ENCODE results near the gene PARG.
"Not testable (repeated sequence)": the region's sequence is repeated elsewhere in the genome, so short reads cannot be mapped to it uniquely, and the experiment has no call there.

PARG gene
- total RNA-seq, result 51.5 to 69.3 (median 61.0) reads per million in 4 experiments

DNA sequence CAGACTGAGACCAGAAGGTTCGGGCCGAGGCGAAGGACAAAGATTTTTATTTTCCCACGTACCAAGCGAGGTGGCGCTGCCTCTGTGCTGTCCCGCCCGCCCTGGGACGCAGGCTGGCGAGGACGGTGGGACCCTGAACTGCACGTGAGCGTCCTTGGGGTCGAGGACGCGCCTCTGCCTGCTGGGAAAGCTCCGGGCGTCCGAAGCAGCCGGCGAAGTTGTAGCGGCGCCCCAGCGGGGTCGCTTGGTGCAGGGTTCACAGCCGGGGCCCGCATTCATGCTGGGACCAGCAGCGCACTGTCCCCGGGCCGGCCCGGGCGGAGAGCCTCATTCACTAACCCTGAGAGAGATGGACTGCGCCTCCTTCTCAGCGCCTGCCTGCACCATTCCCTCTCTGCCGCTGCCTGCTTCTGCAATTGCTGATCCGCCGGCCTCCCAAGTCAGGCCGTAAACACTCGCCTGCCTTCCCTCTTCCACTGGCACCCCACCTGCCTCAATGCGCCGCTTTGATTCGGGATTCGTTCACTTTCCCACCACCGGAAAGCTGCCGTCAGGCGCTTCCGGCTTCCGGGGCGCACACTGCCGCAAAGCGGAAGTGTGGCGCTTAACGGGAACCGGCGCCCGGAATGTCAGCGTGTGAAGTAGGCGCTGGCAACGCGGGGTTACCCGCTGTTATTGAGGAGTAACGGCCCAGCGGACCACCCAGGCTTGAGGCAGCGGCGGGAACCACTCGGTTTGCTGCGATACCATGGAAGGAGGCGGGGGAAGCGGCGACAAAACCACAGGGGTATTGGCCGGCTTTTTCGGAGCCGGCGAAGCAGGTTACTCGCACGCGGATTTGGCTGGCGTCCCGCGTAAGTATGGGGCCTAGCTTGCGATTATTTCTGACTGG lies at the start of gene PARG, which contains the start of gene TIMM23B:
PARG (minus strand) TSS at position 581 of the 892 bp plus-strand sequence; CDS start at position 279, 302 bp downstream.
TIMM23B (plus strand) TSS at position 607 of the 892 bp plus-strand sequence; CDS start at position 749, 142 bp downstream.
- peak; percentile 72 for DNase-seq

DNA sequence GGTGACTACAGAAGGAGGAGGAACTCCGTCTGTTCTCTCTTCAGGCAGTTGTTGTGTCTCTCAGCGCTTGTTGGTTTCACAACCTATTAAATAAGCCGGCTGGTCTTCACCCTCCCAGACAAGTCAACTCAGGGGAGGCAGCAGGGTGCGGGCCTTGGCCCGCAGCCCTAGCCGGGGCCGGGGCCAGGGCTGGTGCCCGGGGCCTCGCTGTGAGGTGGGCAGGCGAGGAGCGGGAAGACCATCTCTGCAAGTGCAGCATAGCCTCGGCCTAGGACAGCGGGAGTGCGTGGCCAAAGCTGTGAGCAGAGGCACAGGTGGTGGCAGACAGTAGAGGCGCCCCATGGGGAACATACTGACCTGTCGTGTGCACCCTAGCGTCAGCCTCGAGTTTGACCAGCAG lies 46.5 kb upstream of the PARG start, which contains the start of gene AGAP6:
AGAP6 (plus strand) TSS at position 31 of the 400 bp plus-strand sequence; CDS start at position 341, 310 bp downstream.
- not testable (repeated sequence) for DNase-seq

DNA sequence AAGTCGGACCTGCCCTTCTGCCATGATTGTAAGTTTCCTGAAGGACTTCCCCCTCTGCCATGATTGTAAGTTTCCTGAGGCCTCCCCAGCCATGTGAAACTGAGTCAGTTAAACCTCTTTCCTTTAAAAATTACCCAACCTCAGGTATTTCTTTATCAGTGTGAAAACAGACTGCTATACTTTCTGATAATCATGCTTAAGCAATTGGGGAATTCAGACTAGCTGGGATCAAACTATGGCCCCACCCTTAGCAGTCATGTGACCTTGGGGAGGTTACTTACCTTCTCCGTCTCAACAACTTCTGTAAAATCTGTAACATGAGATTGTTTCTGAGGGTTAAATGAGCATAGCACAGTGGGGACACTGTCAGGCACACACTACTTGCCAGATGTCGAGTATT lies 45.4 kb upstream of the PARG start:
- DNase-seq, result not testable (repeated sequence)

DNA sequence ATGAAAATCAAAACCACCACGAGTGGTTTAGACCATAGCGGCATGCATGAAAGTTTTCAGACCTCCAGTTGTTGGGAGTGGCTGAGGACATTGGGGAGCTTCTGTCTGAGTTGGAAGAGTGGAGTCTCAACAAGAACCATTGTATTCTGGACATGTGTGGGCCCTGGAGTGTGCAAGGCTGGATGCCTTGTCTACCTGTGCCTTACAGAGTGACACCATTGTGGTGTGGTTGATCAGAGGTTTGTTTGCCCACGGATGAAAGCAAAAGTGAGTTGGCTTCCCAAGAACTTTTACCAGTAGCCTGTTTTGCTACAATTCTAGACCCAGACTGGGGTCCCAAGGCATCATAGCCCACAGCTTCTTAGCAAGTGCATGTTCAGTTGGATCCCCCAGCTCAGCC lies 35.9 kb upstream of the PARG start:
- not testable (repeated sequence) for DNase-seq

DNA sequence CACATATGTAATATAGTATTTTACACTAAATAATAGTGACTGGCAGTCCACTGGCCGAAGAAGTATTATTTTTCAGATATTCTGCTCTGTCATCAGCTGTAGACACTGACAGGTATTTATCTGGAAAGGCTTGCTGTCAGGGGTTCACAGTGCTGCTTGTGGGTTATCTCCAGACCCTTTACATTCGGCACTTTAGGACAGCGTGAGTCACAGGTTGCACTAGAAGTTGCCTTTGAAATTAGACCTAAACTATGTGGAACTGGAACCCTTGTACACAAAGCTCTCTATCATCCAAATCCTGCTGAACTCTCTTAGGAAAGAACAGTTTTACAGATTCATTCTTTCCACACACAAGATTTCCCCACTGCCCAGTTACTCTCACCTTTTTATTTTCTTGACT lies 30.3 kb upstream of the PARG start:
- DNase-seq, result not testable (repeated sequence)

DNA sequence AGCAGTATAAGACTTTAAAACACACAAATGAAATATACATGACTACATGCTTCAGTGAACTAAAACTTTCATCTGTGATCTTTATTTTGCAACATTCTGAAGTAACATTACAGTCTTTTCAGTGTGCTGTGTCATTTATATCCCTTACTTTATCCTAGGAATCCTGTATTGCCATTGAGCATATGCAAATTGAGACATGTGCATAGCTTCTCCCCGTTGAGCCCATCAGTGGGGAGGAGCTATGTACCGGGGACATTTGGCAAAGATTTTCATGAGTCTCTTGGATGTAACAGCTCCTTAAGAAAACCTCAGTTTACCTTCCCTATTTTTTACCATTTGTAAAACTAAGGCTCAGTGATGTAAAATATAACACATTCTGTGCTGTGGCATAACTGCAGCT lies 29.6 kb upstream of the PARG start:
- DNase-seq, result not testable (repeated sequence)

DNA sequence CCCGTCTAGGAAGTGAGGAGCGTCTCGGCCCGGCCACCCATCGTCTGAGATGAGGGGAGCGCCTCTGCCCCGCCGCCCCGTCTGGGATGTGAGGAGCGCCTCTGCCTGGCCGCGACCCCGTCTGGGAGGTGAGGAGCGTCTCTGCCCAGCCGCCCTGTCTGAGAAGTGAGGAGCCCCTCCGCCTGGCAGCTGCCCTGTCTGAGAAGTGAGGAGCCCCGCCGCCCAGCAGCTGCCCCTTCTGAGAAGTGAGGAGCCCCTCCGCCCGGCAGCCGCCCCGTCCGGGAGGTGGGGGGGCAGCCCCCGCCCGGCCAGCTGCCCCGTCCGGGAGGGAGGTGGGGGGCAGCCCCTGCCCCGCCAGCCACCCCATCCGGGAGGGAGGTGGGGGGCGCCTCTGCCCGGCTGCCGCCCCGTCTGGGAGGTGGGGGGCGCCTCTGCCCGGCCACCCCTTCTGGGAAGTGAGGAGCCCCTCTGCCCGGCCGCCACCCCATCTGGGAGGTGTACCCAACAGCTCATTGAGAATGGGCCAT lies 28.6 kb upstream of the PARG start:
- not testable (repeated sequence) for DNase-seq

DNA sequence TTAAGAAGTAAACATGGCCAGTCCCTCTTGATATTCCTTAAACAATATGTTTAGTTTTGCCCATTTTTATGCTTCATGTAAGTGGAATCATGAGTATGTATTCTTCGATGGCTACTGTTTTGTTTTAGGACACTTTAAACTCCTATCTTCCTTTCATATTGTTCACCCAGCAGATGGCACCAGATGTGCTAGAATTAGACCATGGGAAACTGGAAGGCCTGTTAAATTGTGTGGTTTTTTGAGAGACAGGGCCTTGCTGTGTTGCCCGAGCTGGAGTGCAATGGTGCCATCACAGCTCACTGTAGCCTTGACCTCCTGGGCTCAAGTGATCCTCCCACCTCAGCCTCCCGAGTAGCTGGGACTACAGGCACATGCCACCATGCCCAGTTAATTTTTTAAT lies 11.3 kb upstream of the PARG start:
- not testable (repeated sequence) for DNase-seq

DNA sequence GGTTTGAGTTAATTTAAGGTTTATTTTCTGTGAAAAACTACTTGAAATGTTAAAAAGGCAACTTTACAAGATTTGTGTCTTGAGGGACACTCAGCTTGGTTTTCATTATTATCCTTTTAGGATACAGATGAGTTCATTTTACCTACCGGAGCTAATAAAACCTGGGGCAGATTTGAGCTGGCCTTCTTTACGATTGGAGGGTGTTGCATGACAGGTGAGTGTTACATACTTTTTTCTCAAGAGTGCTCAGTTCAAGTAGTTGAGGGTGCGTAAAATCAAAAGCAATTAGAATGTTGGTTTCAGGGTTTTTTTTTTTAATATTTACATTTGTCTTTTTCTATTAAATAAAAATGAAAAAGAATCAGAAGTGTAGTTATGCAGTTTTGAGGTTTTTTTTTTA lies 10.2 kb upstream of the PARG start:
- not testable (repeated sequence) for DNase-seq

DNA sequence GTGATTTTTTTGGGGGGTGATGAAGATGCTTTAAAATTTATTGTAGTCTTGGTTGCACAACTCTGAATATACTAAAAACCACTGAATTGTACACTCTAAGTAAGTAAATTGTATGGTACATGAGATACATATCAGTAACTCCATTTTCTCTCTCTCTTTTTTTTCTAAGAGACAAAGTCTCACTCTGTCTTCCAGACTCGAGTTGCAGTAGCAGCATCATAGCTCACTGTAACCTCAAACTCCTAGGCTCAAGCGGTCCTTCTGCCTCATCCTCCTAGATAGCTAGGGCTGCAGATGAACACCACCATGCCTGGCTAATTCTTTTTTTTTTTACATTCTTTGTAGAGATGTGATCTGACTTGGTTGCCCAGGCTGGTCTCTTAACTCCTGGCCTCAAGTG lies 6.9 kb upstream of the PARG start:
- DNase-seq, result not testable (repeated sequence)

DNA sequence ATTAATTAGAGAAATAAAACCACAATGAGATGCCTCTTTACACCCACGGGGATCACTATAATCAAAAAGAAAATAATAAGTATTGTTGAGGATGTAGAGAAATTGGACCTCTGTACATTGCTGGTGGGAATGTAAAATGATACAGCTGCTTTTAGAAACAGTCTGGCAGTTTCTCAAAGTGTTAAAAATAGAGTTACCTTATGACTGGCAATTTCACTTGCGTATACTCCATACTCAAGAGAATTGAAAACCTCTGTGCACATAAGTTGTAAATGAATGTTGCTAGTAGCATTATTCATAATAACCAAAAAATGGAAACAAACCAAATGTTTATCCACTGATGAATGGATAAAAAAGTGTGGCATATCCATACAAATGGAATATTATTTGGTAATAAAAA lies 6.3 kb upstream of the PARG start:
- not testable (repeated sequence) for DNase-seq

DNA sequence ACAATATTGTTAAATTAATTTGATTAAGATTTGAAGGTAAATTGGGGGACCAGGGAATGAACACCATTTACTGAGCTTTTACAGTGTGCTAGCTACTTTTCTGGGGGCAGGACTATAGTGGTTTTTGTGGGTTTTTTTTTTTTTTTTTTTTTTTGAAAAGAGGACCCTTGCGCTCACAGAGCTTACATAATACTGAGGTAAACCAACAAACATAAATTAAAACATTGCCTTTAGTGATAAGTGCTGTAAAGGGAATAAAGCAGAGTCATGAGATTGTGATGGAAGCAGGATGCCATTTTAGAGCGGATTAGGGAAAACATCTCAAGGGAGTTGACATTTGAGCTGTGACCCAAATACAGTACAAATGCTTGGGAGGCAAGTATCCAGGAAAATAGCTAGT lies 1.8 kb upstream of the PARG start:
- DNase-seq, result not testable (repeated sequence)

DNA sequence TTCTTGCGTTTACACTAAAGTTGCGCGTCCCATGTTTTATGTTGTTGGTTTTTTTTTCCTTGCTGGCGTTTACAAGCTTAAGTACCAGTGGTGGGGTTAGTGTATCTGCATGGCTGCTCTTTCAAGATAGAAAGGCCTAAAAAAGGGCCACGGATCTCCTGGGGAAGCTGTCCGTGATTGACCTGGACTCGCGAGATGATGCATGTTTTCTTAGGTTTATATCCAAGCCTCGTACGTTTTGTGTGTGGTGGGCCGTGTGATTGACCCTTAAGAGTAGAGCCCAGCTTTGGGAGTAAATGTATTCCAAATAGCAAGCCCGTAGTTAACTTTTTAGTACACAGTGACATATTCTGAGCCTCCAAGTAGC lies 495 bp upstream of the PARG start:
- DNase-seq, result not testable (repeated sequence)

DNA sequence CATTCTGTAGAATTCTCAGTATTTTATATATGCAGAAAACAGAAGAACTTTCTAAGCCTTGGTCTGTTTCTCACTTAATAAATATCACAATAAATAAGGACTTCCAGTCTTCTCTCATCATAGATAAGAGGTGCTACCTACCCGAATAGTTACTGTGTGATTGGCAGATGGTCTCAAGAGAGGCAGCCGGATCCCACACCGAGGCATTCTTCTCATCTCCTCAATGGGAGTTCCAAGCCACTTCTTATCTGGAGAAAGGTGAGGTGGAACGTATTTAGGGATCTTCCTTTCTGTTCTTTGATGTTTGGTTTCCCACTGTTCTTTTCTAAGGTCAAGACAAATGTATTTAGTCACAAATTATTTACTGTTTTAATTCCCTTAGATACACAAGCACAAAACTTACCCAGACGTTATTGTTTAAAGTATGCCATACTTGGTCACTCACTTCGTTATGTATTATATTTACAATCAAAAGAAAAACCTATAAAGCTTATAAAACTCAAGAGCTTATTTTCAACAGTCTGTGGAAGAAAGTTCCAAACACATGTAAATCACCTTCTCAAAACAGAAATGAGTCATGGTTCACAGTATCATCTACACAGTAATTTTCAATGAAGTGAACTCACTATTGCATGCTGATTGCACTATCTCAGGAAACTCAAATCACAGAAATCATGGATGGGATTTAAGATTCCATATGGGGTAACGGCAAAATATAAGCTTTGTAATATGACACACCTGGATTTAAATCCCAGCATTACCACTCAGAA lies 9.7 kb downstream of the PARG start:
- DNase-seq, result not testable (repeated sequence)

DNA sequence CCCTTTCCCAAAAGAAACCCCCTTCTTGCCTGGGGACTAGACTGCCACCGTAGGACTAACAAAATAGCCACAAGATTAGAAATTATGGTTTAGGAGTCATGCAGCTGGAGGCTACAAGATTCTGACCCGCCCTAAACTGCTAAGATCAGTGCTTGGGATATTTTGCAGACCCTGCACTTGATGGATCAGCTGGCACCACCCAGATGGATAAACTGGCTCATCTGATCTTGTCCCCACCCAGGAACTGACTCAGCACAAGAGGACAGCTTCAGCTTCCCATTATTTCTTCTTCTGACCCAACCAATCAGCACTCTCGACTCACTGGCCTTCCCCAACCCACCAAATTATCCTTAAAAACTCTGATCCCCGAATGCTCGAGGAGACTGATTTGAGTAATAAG lies 10.6 kb downstream of the PARG start:
- not testable (repeated sequence) for DNase-seq

DNA sequence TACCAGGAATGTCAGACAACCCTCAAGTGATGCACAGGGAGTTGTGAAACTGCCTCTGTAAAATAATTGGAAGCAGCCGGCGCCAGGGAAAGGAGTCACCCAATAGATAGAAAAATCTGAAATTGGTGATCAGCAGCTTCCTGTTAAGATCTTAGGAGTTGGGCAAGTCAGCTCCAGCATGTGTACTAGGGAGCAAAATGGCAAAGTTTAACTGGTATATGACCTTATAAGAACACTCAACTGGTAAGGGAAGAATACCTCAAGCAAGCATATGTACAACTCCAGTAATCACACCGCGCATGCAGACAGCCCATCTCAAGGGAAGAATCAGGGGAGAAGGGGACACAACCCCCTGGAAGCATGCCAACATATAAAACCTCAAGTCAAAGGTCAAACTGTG lies 18.3 kb downstream of the PARG start:
- not testable (repeated sequence) for DNase-seq

DNA sequence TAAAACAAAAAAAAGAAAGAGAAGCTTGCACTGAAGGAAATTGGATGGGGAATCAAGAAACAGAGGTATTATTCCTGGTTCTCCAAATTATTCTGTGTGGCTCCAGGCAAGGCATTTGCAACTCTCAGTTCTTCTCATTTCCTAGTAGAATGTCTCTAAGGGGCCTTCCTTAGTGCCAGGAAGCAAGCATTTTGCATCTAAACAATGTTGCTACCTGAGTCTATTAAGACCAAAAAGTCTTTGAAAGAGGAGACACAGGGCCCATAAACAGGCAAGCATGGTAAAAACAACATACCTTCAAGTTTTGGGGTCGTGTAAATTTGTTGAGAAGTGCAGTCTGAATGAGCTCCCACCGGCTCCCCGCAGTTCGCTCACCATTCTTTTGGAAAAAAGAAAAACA lies 19.8 kb downstream of the PARG start:
- not testable (repeated sequence) for DNase-seq

DNA sequence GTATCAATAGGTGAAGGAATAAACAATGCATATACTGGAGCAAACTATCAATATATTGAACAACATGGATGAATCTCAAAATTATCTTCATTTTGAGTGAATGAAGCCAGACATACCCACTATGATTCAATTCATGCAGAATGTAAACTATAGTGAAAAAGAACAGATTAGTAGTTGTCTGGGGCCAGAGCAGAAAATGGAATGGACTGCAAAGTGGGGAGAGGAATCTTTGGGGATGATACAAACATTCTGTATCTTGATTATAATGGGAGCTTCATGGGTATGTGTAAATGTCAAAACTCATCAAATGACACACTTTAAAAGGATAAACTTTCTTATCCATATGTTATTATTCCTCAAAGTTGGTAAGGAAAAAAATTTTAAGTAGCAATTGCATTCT lies 23.9 kb downstream of the PARG start:
- DNase-seq, result not testable (repeated sequence)

DNA sequence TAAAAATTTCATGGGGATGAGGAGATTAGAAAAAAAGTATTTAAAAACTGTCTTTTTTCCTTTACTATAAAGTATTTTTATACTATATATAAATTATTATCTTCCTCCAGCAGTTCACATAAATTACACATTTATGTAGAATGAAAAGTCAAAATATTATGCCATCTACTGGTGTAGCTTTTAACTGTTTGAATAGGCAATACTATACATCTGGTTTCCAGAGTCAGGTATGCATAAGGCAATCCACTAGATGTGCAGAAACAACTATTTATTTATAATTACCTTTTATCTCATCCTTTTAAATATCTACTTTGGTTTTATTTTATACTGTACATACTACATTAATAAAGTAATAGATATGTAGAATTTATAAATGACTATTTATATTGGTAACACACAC lies 25.4 kb downstream of the PARG start:
- DNase-seq, result not testable (repeated sequence)

DNA sequence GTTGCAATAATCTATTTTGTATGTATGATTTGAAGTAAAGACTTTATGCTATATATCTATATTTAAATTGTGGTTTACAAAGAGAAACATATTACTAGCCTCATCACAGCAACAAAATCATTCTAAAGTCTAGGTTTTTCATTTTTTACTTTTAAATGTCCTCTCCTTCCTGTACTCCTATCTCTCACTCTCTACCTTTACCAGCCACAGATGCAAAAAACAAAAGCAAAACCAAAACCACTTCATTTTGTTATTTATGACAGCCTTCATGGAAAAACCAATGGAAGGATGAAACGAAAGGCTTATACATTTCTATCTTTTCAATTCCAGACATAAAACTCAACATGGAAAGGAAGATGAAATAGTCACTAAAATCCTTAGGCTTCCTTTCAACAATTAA lies 31.5 kb downstream of the PARG start:
- DNase-seq, result not testable (repeated sequence)

DNA sequence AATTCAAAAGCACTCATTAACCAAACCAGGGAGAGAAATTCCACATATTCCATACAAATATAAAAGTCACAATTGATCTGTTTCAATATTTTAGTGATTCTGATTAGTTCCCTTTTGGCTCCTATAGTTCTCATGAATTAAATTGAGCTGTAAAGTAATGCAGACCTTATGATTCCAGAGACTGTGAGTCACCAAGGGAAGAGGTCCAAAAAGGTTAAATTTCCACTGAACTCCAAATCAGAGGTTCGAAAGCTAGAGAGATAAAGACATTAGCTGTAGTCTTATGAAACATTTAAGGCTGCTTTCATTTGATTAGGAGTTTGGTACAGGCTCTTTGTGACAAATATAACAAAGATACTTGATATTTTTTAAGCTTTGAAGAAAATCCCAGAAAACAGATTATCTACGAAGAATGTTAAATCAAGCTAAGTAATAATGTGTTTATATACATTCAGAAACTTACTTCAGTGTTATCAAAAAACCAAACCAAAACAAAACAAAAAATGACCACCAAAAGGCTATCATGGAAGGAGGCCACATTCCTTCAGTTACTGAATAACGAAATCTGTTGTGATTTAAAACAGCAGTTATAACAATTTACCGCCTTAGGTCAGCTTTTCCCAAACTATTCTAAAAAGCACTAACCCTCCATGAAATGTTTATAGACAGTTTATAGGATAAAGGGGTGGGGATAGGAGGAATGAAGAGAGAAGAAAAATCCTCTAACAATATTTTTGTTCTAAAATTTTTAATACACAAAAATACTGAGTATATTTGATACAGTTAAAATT lies 33.3 kb downstream of the PARG start:
- not testable (repeated sequence) for DNase-seq

DNA sequence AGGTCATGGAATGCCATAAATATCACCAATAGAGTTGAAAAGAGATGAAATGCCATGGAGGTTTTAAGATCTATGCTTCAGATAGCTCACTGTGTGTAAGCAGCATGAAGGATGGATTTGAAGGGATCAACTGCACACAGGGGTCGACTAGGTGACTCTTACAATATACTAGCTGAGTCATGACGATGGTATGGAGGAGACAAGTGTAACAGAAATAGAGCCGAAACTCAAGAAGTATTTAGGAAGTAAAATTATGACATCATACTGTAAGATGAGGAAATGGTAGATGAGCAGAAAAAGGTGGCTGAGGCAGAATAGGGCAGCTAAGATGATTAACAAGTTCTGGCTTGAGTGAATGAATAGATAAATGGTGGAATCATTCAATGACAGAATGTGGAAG lies 38.0 kb downstream of the PARG start:
- not testable (repeated sequence) for DNase-seq
